K562 (cell line): Measurements from ENCODE around the gene VWA3B. TPM values are rescaled to one million over a fixed set of nuclear protein-coding genes. Genes with fewer than 3 reads are reported as not detected.

ENCODE experiments used
- ATAC-seq: fragments of 200-7000 bp; cut with Tn5 transposase; 3 replicates; pipeline ENCODE4 v1.9.1; 2020; ENCODE audit warnings: moderate library complexity
- BruUV-seq: library from RNA; stranded (reverse); fragments of 400-500 nt; replicated peaks from 2 replicates; lab custom pipeline; 2021; lab: Mats Ljungman, UMichigan
- CTCF ChIA-PET: fragments of 300-600 bp; formaldehyde crosslinking; extraction: SDS; loops from one replicate; lab custom pipeline; 2021; ENCODE audit warnings: low intra/inter-chr PET ratio; lab: Yijun Ruan, JAX
- POLR2A ChIA-PET: fragments of 300-600, 350-650 bp; sonication (Branson Sonifier 250); formaldehyde crosslinking; extraction: SDS; loops from one replicate; lab custom pipeline; 2021; ENCODE audit warnings: antibody characterized with exemption, inconsistent platforms; lab: Yijun Ruan, JAX
- DNase-seq, 4 experiments: peaks; one replicate each; pipeline versions ENCODE4 v3.0.0 to v3.0.0-alpha.2; 2011 to 2018; ENCODE audit warnings: low spot score in 3 of 4, mixed read lengths in 3 of 4; ENCODE audit errors: extremely low read depth in 1 of 4
- FAIRE-seq: peaks from 2 replicates; lab custom pipeline; 2011; peaks lifted over from hg19 to GRCh38; lab: Jason Lieb, UNC
- H2AFZ ChIP-seq: 2 replicates; pipeline ENCODE4 v1.6.0; 2011; ENCODE audit warnings: low read depth, low read length, control low read depth, inconsistent platforms
- H3K27ac ChIP-seq: fragments of 200-600 bp; 3 replicates; pipeline ENCODE4 v1.8.0; 2011; ENCODE audit warnings: low read depth, mild to moderate bottlenecking, control low read depth, inconsistent platforms, low read length, moderate library complexity, mixed read lengths; ENCODE audit errors: extremely low read depth
- H3K27me3 ChIP-seq, 2 experiments: fragments of 300-600 bp in 1 of 2; 2 replicates in 1 of 2; 3 replicates in 1 of 2; pipeline versions ENCODE4 v1.6.0 to v1.8.0; 2011; ENCODE audit warnings: inconsistent platforms in 2 of 2, low read length in 2 of 2, mild to moderate bottlenecking in 1 of 2, mixed read lengths in 1 of 2, moderate library complexity in 1 of 2; ENCODE audit not compliant: control insufficient read depth in 2 of 2, insufficient read depth in 2 of 2
- H3K36me3 ChIP-seq: fragments of 300-600 bp; 3 replicates; pipeline ENCODE4 v1.8.0; 2011; ENCODE audit warnings: mild to moderate bottlenecking, low read length, inconsistent platforms; ENCODE audit not compliant: control insufficient read depth, insufficient read depth
- H3K4me1 ChIP-seq, 2 experiments: fragments of 200-600 bp in 1 of 2; replicated peaks in 1 of 2; 2 replicates in 1 of 2; 3 replicates in 1 of 2; pipeline versions ENCODE4 v1.5.1 to v1.8.0; 2011; ENCODE audit warnings: inconsistent platforms in 2 of 2, low read length in 2 of 2, mild to moderate bottlenecking in 1 of 2, mixed read lengths in 1 of 2, moderate library complexity in 1 of 2; ENCODE audit not compliant: control insufficient read depth in 2 of 2, insufficient read depth in 2 of 2
- H3K4me2 ChIP-seq: 2 replicates; pipeline ENCODE4 v1.6.1; 2011; ENCODE audit warnings: low read length, control low read depth, inconsistent platforms, mixed read lengths; ENCODE audit not compliant: insufficient read depth
- H3K4me3 ChIP-seq: fragments of 200-600 bp; sonication (generic), shearing (Covaris generic); 2 replicates; pipeline ENCODE4 v1.5.1; 2016; ENCODE audit warnings: control low read depth, inconsistent platforms
- H3K79me2 ChIP-seq: fragments of 200-600 bp; 3 replicates; pipeline ENCODE4 v1.8.0; 2011; ENCODE audit warnings: low read length, inconsistent platforms; ENCODE audit not compliant: control insufficient read depth, insufficient read depth
- H3K9ac ChIP-seq, 2 experiments: 2 replicates each; pipeline versions ENCODE4 v1.6.0 to v1.6.1; 2011; ENCODE audit warnings: low read depth in 2 of 2, low read length in 2 of 2, control low read depth in 1 of 2, inconsistent platforms in 1 of 2, mild to moderate bottlenecking in 1 of 2, mixed read lengths in 1 of 2; ENCODE audit not compliant: insufficient read depth in 1 of 2
- H3K9me1 ChIP-seq: one replicate; pipeline ENCODE4 v1.6.0; 2011; ENCODE audit warnings: inconsistent platforms, mild to moderate bottlenecking, low read length, moderate library complexity; ENCODE audit not compliant: control insufficient read depth, insufficient read depth
- H3K9me3 ChIP-seq: replicated peaks from 2 replicates; pipeline ENCODE4 v1.5.1; 2011; ENCODE audit warnings: low read depth, low read length, inconsistent platforms; ENCODE audit not compliant: control insufficient read depth, insufficient read depth
- H4K20me1 ChIP-seq: replicated peaks from 2 replicates; pipeline ENCODE4 v1.6.1; 2011; ENCODE audit warnings: low read length, inconsistent platforms, mixed read lengths; ENCODE audit not compliant: control insufficient read depth, insufficient read depth
- ATF7 ChIP-seq: fragments of 450-650 bp; IDR thresholded peaks from 2 replicates; pipeline ENCODE4 v1.7.1; 2014; ENCODE audit warnings: mild to moderate bottlenecking, moderate library complexity
- CAMTA2 ChIP-seq: fragments of 250-450 bp; sonication (Bioruptor Pico); conservative IDR thresholded peaks from 2 replicates; pipeline ENCODE4 v1.5.1; 2022
- CTBP1 ChIP-seq: fragments of 450-650 bp; IDR thresholded peaks from 2 replicates; pipeline ENCODE4 v1.6.1; 2016; ENCODE audit warnings: borderline replicate concordance
- FOXK2 ChIP-seq, 2 experiments: fragments of 450-650 bp; IDR thresholded peaks in 1 of 2; conservative IDR thresholded peaks in 1 of 2; 2 replicates each; pipeline ENCODE4 v1.6.1; 2016; ENCODE audit warnings: low read depth in 2 of 2, mild to moderate bottlenecking in 1 of 2
- HCFC1 ChIP-seq: IDR thresholded peaks from 2 replicates; pipeline ENCODE4 v1.6.1; 2012; ENCODE audit warnings: low read depth, low read length, improper control_type of control experiment
- HNRNPL ChIP-seq: fragments of 200-400 bp; formaldehyde crosslinking; IDR thresholded peaks from 2 replicates; pipeline ENCODE4 v1.6.1; 2017; ENCODE audit warnings: low read depth, mild to moderate bottlenecking, low read length
- MTA3 ChIP-seq: fragments of 450-650 bp; formaldehyde crosslinking; IDR thresholded peaks from 2 replicates; pipeline ENCODE4 v1.6.1; 2017; ENCODE audit warnings: mild to moderate bottlenecking, borderline replicate concordance
- NR1H2 ChIP-seq: sonication (generic); formaldehyde crosslinking; IDR thresholded peaks from 2 replicates; pipeline ENCODE4 v1.4.0; 2020; ENCODE audit warnings: mild to moderate bottlenecking, missing genetic modification reagents
- PRMT5 ChIP-seq: sonication (generic); formaldehyde crosslinking; IDR thresholded peaks from 2 replicates; pipeline ENCODE4 v1.5.0; 2020; ENCODE audit warnings: missing genetic modification reagents
- PURB ChIP-seq: sonication (generic); formaldehyde crosslinking; IDR thresholded peaks from 2 replicates; pipeline ENCODE4 v1.9.0; 2021; ENCODE audit warnings: low read depth, mild to moderate bottlenecking, missing genetic modification reagents
- TRIM28 ChIP-seq: fragments of 450-650 bp; IDR thresholded peaks from 2 replicates; pipeline ENCODE4 v1.6.1; 2017
- ZBTB8A ChIP-seq: fragments of 450-650 bp; IDR thresholded peaks from 2 replicates; pipeline ENCODE4 v1.6.1; 2018; ENCODE audit warnings: mild to moderate bottlenecking, moderate library complexity; ENCODE audit not compliant: partially characterized antibody
- ZNF445 ChIP-seq: fragments of 250-450 bp; sonication (Bioruptor Pico); IDR thresholded peaks from 2 replicates; pipeline ENCODE4 v1.4.0; 2020; ENCODE audit warnings: low read depth, mild to moderate bottlenecking, moderate library complexity
- WGBS: fragments of 100-300 bp; shearing (Covaris generic); methylation state at CpG from one replicate; pipeline ENCODE4 v1.1.6; 2016; ENCODE audit warnings: low coverage, mixed read lengths; ENCODE audit not compliant: insufficient coverage; ENCODE audit errors: missing lambda C conversion rate; 5-methylcytosine and 5-hydroxymethylcytosine counted together
- in situ Hi-C: fragments of 300-500 bp; cut with MboI; formaldehyde crosslinking; loops from 4 replicates; pipeline ENCODE4 v1.15.0; 2018; ENCODE audit warnings: inconsistent platforms, mixed read lengths
- intact Hi-C: fragments of 100-400 bp; cut with micrococcal nuclease; formaldehyde crosslinking; loops from 2 replicates; pipeline ENCODE4 v1.14.2; 2022
- polyA plus RNA-seq, 8 experiments: library from polyadenylated mRNA; depleted of rRNA in 4 of 8; stranded (reverse) in 5 of 8; unstranded in 3 of 8; fragments of >200 nt; fragmentation: Nextera tagmentation in 2 of 8; fragmentation: Illumina TruSeq in 1 of 8; extraction: Ambion mirVana in 2 of 8; extraction: Trizol in 1 of 8; gene quantifications; 2 replicates each; pipeline versions ENCODE4 v1.2.1 to v1.2.3, GENCODE V29; 2011 to 2014; ENCODE audit warnings: inconsistent platforms in 1 of 8, missing spikeins in 1 of 8
- total RNA-seq, 7 experiments: library from RNA; depleted of rRNA in 6 of 7; stranded (reverse); fragments of >200 nt in 6 of 7; fragmentation: Illumina TruSeq in 2 of 7; extraction: Trizol in 2 of 7; gene quantifications; 2 replicates each; pipeline versions ENCODE4 v1.2.1 to v1.2.3, GENCODE V29; 2011 to 2021; ENCODE audit warnings: low replicate concordance in 1 of 7
- TF ChIP-seq, protein P1 (sequence below): fragments of 250-450 bp; sonication (Bioruptor Pico); IDR thresholded peaks from 2 replicates; pipeline ENCODE4 v1.5.0; 2021
- TF ChIP-seq, protein P2 (sequence below), 3 experiments: fragments of 200-800 bp in 1 of 3; fragments of 250-450 bp in 1 of 3; fragments of 450-650 bp in 1 of 3; sonication (Bioruptor Pico) in 1 of 3; sonication (Bioruptor generic) in 1 of 3; formaldehyde crosslinking in 1 of 3; IDR thresholded peaks; 2 replicates each; pipeline versions ENCODE4 v1.6.1 to v1.8.0; 2016 to 2022; ENCODE audit warnings: mild to moderate bottlenecking in 2 of 3, missing genetic modification characterization in 2 of 3, missing compliant biosample characterization in 1 of 3, moderate library complexity in 1 of 3
- TF ChIP-seq, protein P3 (sequence below): fragments of 250-450 bp; sonication (Bioruptor Pico); IDR thresholded peaks from 2 replicates; pipeline ENCODE4 v1.5.0; 2021

VWA3B gene
- total and polyA plus RNA-seq, 9 of the 15 experiments (the other 6 are each of a cell fraction or from before 2014, with no cell fraction given): not detected

DNA sequence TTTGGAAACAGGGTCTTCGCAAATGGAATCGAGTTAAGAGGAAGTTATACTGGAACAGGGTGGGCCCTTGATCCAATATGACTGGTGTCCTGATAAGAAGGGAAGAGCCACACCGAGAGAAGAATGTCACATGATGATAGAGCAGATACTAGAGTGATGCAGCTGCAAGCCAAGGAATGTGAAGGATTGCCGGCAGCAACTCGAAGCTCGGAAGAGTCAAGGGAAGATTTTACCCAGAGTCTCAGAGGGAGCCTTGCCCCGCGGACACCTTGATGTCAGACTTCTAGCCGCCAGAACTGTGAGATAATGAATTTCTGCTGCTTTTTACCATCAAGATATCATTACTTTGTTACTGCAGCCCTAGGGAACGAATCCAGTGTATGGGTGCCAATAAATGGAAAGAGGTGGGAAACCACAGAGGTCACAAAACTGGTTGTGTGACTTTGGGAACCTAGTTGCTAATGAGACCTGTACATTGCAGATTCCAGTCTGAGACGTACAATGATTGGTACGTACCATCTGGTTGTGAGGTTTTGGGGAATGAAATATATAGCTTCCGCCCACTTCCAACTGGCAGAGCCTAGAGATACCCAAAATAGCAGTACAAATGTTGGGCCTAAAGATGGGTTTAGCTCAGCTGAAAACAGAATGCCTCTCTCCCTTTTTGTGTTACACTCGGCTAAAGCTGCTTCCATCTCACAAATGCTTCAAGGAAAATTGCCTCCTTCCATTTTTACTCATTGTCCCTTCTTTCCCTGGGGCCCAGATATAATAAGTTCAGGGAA lies 28.6 kb upstream of the VWA3B start:
- WGBS: 8% methylated on average over 14 of the region's 14 CpGs
- Histone ChIP-seq H3K9me3 (no peaks in the 10 kb centered on the region), H3K4me3 (no peak overlapping the region), H3K27ac (no peak overlapping the region), H4K20me1 (no peaks in the 10 kb centered on the region), H3K9ac (no peak overlapping the region), H3K4me1 (no peaks in the 10 kb centered on the region), H3K27me3 (peaks cover 2 to 6% of the 10 kb centered on the region in 2 experiments; a peak in 4 of 5 replicates), H2AFZ (no peak overlapping the region), H3K4me2 (no peak overlapping the region), H3K36me3 (no peaks in the 10 kb centered on the region), H3K9me1 (no peaks in the 10 kb centered on the region), H3K79me2 (no peaks in the 10 kb centered on the region)
- CTCF ChIA-PET: no interaction called here
- FAIRE-seq (no peak), DNase-seq (no peak), ATAC-seq (no peak)
- no peak for TF ChIP-seq ATF7
- no peak for TF ChIP-seq HCFC1
- TF ChIP-seq CTBP1: no peak
- no peak for TF ChIP-seq FOXK2 (conservative IDR thresholded peaks at IDR 0.05 in 1 of 2, IDR thresholded peaks at IDR 0.05 in 1 of 2; ENCODE audit: low read depth in 2 of 2)
- TF ChIP-seq, protein P1, sequence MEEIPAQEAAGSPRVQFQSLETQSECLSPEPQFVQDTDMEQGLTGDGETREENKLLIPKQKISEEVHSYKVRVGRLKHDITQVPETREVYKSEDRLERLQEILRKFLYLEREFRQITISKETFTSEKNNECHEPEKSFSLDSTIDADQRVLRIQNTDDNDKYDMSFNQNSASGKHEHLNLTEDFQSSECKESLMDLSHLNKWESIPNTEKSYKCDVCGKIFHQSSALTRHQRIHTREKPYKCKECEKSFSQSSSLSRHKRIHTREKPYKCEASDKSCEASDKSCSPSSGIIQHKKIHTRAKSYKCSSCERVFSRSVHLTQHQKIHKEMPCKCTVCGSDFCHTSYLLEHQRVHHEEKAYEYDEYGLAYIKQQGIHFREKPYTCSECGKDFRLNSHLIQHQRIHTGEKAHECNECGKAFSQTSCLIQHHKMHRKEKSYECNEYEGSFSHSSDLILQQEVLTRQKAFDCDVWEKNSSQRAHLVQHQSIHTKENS (CRISPR knock-in tag): no peak
- TF ChIP-seq PURB (CRISPR knock-in tag): no peak
- no peak for TF ChIP-seq ZBTB8A
- no peak for TF ChIP-seq HNRNPL
- TF ChIP-seq, protein P2, sequence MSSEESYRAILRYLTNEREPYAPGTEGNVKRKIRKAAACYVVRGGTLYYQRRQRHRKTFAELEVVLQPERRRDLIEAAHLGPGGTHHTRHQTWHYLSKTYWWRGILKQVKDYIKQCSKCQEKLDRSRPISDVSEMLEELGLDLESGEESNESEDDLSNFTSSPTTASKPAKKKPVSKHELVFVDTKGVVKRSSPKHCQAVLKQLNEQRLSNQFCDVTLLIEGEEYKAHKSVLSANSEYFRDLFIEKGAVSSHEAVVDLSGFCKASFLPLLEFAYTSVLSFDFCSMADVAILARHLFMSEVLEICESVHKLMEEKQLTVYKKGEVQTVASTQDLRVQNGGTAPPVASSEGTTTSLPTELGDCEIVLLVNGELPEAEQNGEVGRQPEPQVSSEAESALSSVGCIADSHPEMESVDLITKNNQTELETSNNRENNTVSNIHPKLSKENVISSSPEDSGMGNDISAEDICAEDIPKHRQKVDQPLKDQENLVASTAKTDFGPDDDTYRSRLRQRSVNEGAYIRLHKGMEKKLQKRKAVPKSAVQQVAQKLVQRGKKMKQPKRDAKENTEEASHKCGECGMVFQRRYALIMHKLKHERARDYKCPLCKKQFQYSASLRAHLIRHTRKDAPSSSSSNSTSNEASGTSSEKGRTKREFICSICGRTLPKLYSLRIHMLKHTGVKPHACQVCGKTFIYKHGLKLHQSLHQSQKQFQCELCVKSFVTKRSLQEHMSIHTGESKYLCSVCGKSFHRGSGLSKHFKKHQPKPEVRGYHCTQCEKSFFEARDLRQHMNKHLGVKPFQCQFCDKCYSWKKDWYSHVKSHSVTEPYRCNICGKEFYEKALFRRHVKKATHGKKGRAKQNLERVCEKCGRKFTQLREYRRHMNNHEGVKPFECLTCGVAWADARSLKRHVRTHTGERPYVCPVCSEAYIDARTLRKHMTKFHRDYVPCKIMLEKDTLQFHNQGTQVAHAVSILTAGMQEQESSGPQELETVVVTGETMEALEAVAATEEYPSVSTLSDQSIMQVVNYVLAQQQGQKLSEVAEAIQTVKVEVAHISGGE (CRISPR knock-in tag; IDR thresholded peaks at IDR 0.05): no peak
- TF ChIP-seq, protein P3, sequence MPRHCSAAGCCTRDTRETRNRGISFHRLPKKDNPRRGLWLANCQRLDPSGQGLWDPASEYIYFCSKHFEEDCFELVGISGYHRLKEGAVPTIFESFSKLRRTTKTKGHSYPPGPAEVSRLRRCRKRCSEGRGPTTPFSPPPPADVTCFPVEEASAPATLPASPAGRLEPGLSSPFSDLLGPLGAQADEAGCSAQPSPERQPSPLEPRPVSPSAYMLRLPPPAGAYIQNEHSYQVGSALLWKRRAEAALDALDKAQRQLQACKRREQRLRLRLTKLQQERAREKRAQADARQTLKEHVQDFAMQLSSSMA (CRISPR knock-in tag): no peak
- TF ChIP-seq TRIM28: no peak
- TF ChIP-seq PRMT5: no peak
- no peak for TF ChIP-seq NR1H2
- TF ChIP-seq MTA3: no peak
- no peak for TF ChIP-seq CAMTA2 (CRISPR knock-in tag)
- TF ChIP-seq ZNF445 (CRISPR knock-in tag): no peak
- BruUV-seq: no TSS peak
- intact Hi-C loops: no loop called here
- in situ Hi-C loops: no loop called here
- POLR2A ChIA-PET: interaction anchor here (0.5 to 1.0 kb wide), 3 partner anchors 11 to 135 kb away, joined by 3 read pairs; no protein-coding TSS in a partner anchor
